CD1c-positive myeloid dendritic cell (primary cell): ENCODE data around the gene ETNK1.

ENCODE experiments used
- DNase-seq: peaks from one replicate; pipeline ENCODE4 v3.0.0-alpha.2; 2016; ENCODE audit errors: extremely low spot score

The ETNK1 gene

GRCh38 chr12:22634883-22635282, 9.9 kb downstream of the ETNK1 start:
- DNase-seq, result no peak

- no peak for DNase-seq
Observed at GRCh38 chr12:22635812-22636211, 10.8 kb downstream of the ETNK1 start.

GRCh38 chr12:22640851-22641250, 15.9 kb downstream of the ETNK1 start:
- no peak for DNase-seq

GRCh38 chr12:22641353-22642053, 16.5 kb downstream of the ETNK1 start:
- DNase-seq, result no peak

GRCh38 chr12:22648668-22649067, 23.7 kb downstream of the ETNK1 start:
- no peak for DNase-seq

- DNase-seq, result peak; percentile 10
Observed at GRCh38 chr12:22653075-22653474, 28.1 kb downstream of the ETNK1 start.

GRCh38 chr12:22653791-22654190, 28.8 kb downstream of the ETNK1 start:
- DNase-seq, result no peak

GRCh38 chr12:22656376-22656775, 31.4 kb downstream of the ETNK1 start:
- no peak for DNase-seq

- DNase-seq, result no peak
Observed at GRCh38 chr12:22656831-22657230, 31.9 kb downstream of the ETNK1 start.

- DNase-seq, result no peak
Observed at GRCh38 chr12:22657538-22657937, 32.6 kb downstream of the ETNK1 start.

- DNase-seq, result no peak
Observed at GRCh38 chr12:22658214-22658613, 33.2 kb downstream of the ETNK1 start.

GRCh38 chr12:22662356-22662755, 37.4 kb downstream of the ETNK1 start:
- DNase-seq, result no peak

- no peak for DNase-seq
Observed at GRCh38 chr12:22665476-22665875, 40.5 kb downstream of the ETNK1 start.

- no peak for DNase-seq
Observed at GRCh38 chr12:22667122-22667521, 42.2 kb downstream of the ETNK1 start.

GRCh38 chr12:22668441-22668840, 43.5 kb downstream of the ETNK1 start:
- DNase-seq, result no peak

- peak; percentile 16 for DNase-seq
Observed at GRCh38 chr12:22670762-22671161, 45.8 kb downstream of the ETNK1 start.

GRCh38 chr12:22672951-22673350, 48.0 kb downstream of the ETNK1 start:
- no peak for DNase-seq

GRCh38 chr12:22677781-22678574, 53.0 kb downstream of the ETNK1 start:
- peak; percentile 30 for DNase-seq

- peak; percentile 28 for DNase-seq
Observed at GRCh38 chr12:22682663-22683062, 57.7 kb downstream of the ETNK1 start.

- no peak for DNase-seq
Observed at GRCh38 chr12:22683131-22683530, 58.2 kb downstream of the ETNK1 start.

- DNase-seq, result peak; percentile 77
Observed at GRCh38 chr12:22684140-22685118, 59.5 kb downstream of the ETNK1 start.

- no peak for DNase-seq
Observed at GRCh38 chr12:22686193-22686592, 61.2 kb downstream of the ETNK1 start.
